ENCODE measurements around the gene MC1R.
A peak's percentile ranks its signal among the peaks of the same experiment; 100 is the strongest.
"Not testable (repeated sequence)": the region's sequence is repeated elsewhere in the genome, so short reads cannot be mapped to it uniquely, and the experiment has no call there.

MC1R gene

GRCh38 chr16:89914642-89915285 is 3.9 kb upstream of the MC1R start:
- DNase-seq: not testable (repeated sequence)

GRCh38 chr16:89915303-89916232 is 3.1 kb upstream of the MC1R start:
- DNase-seq: no peak

GRCh38 chr16:89917773-89918452 is 749 bp upstream of the MC1R start:
- DNase-seq: peak; percentile 82 to 92

GRCh38 chr16:89919535-89920406 is 1.1 kb downstream of the MC1R start:
- DNase-seq: no peak

- no peak for DNase-seq
Measured at GRCh38 chr16:89920723-89921122, 2.1 kb downstream of the MC1R start.

- no peak for DNase-seq
Measured at GRCh38 chr16:89921131-89921701, 2.6 kb downstream of the MC1R start.

GRCh38 chr16:89921702-89922476 is 3.2 kb downstream of the MC1R start:
- peak in 1 of 2 experiments; percentile 5 for DNase-seq

- peak in 1 of 2 experiments; percentile 35 for DNase-seq
Measured at GRCh38 chr16:89922477-89922883, 3.8 kb downstream of the MC1R start.

- DNase-seq: peak; percentile 78 to 82
Measured at GRCh38 chr16:89922884-89923639, 4.4 kb downstream of the MC1R start, which contains the start of gene TUBB3. Gene TUBB3 (plus strand): TSS chr16:89923342. CDS start chr16:89923402, 60 bp downstream.

GRCh38 chr16:89923640-89924296 is 5.1 kb downstream of the MC1R start:
- peak; percentile 39 to 62 for DNase-seq

- DNase-seq: peak; percentile 49 to 70
Measured at GRCh38 chr16:89924297-89924924, 5.7 kb downstream of the MC1R start.

GRCh38 chr16:89924925-89925307 is 6.3 kb downstream of the MC1R start:
- peak in 1 of 2 experiments; percentile 21 for DNase-seq

GRCh38 chr16:89925596-89926079 is 7.0 kb downstream of the MC1R start:
- DNase-seq: no peak

GRCh38 chr16:89931305-89931896 is 12.7 kb downstream of the MC1R start:
- no peak for DNase-seq

- DNase-seq: no peak
Measured at GRCh38 chr16:89931964-89932363, 13.3 kb downstream of the MC1R start.

GRCh38 chr16:89934019-89934418 is 15.4 kb downstream of the MC1R start:
- not testable (repeated sequence) for DNase-seq

GRCh38 chr16:89934611-89935553 is 16.2 kb downstream of the MC1R start:
- DNase-seq: no peak
